HL-60/S4 treated with phorbol 12-myristate 13-acetate at 8.2 ng/mL for 4 days and 3 days (cell line): Measurements from ENCODE around the gene ETNK2.

Experiments used
- in situ Hi-C: fragments of 300-500 bp; cut with MboI; formaldehyde crosslinking; loops from 2 replicates; pipeline ENCODE4 v1.15.0; 2022; ENCODE audit warnings: low sequenced_read_pairs

The ETNK2 gene

GRCh38 chr1:204178487-204179281, 26.8 kb upstream of the ETNK2 start:
- in situ Hi-C loops = no loop called here

- in situ Hi-C loops = no loop called here
Measured at GRCh38 chr1:204177133-204177532, 25.3 kb upstream of the ETNK2 start.

GRCh38 chr1:204176049-204176448, 24.2 kb upstream of the ETNK2 start:
- in situ Hi-C loops = no loop called here

- in situ Hi-C loops = loop anchor here (25.0 kb wide), 1 partner anchor 187 kb away; the partner anchor contains the start of gene PLEKHA6
Measured at GRCh38 chr1:204174958-204175357, 23.1 kb upstream of the ETNK2 start.

- in situ Hi-C loops = loop anchor here (25.0 kb wide), 1 partner anchor 190 kb away; the partner anchor contains the start of gene PLEKHA6
Measured at GRCh38 chr1:204172404-204173029, 20.7 kb upstream of the ETNK2 start.

- in situ Hi-C loops = loop anchor here (25.0 kb wide), 1 partner anchor 191 kb away; the partner anchor contains the start of gene PLEKHA6
Measured at GRCh38 chr1:204171751-204172178, 19.9 kb upstream of the ETNK2 start.

GRCh38 chr1:204170494-204171155, 18.8 kb upstream of the ETNK2 start:
- in situ Hi-C loops = loop anchor here (25.0 kb wide), 1 partner anchor 192 kb away; the partner anchor contains the start of gene PLEKHA6

GRCh38 chr1:204169858-204170257, 18.0 kb upstream of the ETNK2 start:
- in situ Hi-C loops = loop anchor here (25.0 kb wide), 1 partner anchor 192 kb away; the partner anchor contains the start of gene PLEKHA6

- in situ Hi-C loops = loop anchor here (25.0 kb wide), 1 partner anchor 195 kb away; the partner anchor contains the start of gene PLEKHA6
Measured at GRCh38 chr1:204167730-204168129, 15.9 kb upstream of the ETNK2 start.

GRCh38 chr1:204166219-204166618, 14.4 kb upstream of the ETNK2 start, which contains the start of gene REN:
REN (minus strand) TSS chr1:204166337; CDS start chr1:204166293, 44 bp downstream.
- in situ Hi-C loops = loop anchor here (25.0 kb wide), 1 partner anchor 196 kb away; the partner anchor contains the start of gene PLEKHA6

- in situ Hi-C loops = loop anchor here (25.0 kb wide), 1 partner anchor 200 kb away; the partner anchor contains the start of gene PLEKHA6
Measured at GRCh38 chr1:204162494-204163074, 10.7 kb upstream of the ETNK2 start.

- in situ Hi-C loops = loop anchor here (25.0 kb wide), 1 partner anchor 200 kb away; the partner anchor contains the start of gene PLEKHA6
Measured at GRCh38 chr1:204161609-204162493, 10.0 kb upstream of the ETNK2 start.

GRCh38 chr1:204157962-204158361, 6.1 kb upstream of the ETNK2 start:
- in situ Hi-C loops = loop anchor here (25.0 kb wide), 1 partner anchor 204 kb away; the partner anchor contains the start of gene PLEKHA6

- in situ Hi-C loops = loop anchor here (25.0 kb wide), 1 partner anchor 206 kb away; the partner anchor contains the start of gene PLEKHA6
Measured at GRCh38 chr1:204155881-204156280, 4.0 kb upstream of the ETNK2 start.

- in situ Hi-C loops = loop anchor here (25.0 kb wide), 1 partner anchor 208 kb away; the partner anchor contains the start of gene PLEKHA6
Measured at GRCh38 chr1:204154568-204155255, 2.9 kb upstream of the ETNK2 start.

- in situ Hi-C loops = loop anchor here (25.0 kb wide), 1 partner anchor 209 kb away; the partner anchor contains the start of gene PLEKHA6
Measured at GRCh38 chr1:204153667-204154066, 1.8 kb upstream of the ETNK2 start.

GRCh38 chr1:204152310-204153044, 633 bp upstream of the ETNK2 start:
- in situ Hi-C loops = loop anchor here (25.0 kb wide), 1 partner anchor 210 kb away; the partner anchor contains the start of gene PLEKHA6
